ENCODE measurements around the gene CYP2F1. TPM values are rescaled to one million over a fixed set of nuclear protein-coding genes. Genes with fewer than 3 reads are reported as not detected.

CYP2F1 gene
- total and polyA plus RNA-seq, 9 of the 15 experiments (the other 6 are each of a cell fraction or from before 2014, with no cell fraction given) = 0.03 to 0.77 (median 0.18) TPM; not detected in 1

GRCh38 chr19:41083516-41083915, 30.7 kb upstream of the CYP2F1 start:
- Histone ChIP-seq H3K4me1 (replicated peaks in 1 of 2; ENCODE audit: control insufficient read depth in 2 of 2, insufficient read depth in 2 of 2, low read length in 2 of 2) (no peaks in the 10 kb centered on the region), H3K4me2 (ENCODE audit: insufficient read depth, low read length) (no peak overlapping the region), H3K9ac (ENCODE audit: insufficient read depth in 1 of 2, low read depth in 2 of 2, low read length in 2 of 2) (no peak overlapping the region), H3K9me1 (ENCODE audit: control insufficient read depth, insufficient read depth, low read length) (no peaks in the 10 kb centered on the region), H3K27ac (ENCODE audit: extremely low read depth, low read depth, low read length) (no peak overlapping the region), H2AFZ (ENCODE audit: low read depth, low read length) (no peak overlapping the region), H3K27me3 (ENCODE audit: control insufficient read depth in 2 of 2, insufficient read depth in 2 of 2, low read length in 2 of 2) (peaks cover 0 to 31% of the 10 kb centered on the region in 2 experiments; a peak in 2 of 5 replicates), H4K20me1 (replicated peaks; ENCODE audit: control insufficient read depth, insufficient read depth, low read length) (no peaks in the 10 kb centered on the region), H3K4me3 (no peak overlapping the region), H3K79me2 (ENCODE audit: control insufficient read depth, insufficient read depth, low read length) (no peaks in the 10 kb centered on the region), H3K36me3 (ENCODE audit: control insufficient read depth, insufficient read depth, low read length) (no peaks in the 10 kb centered on the region), H3K9me3 (replicated peaks; ENCODE audit: control insufficient read depth, insufficient read depth, low read depth, low read length) (no peaks in the 10 kb centered on the region)
- CTCF ChIA-PET (ENCODE audit: low intra/inter-chr PET ratio) = no interaction called here
- no peak for ATAC-seq
- no peak for DNase-seq (ENCODE audit: extremely low read depth in 1 of 4, low spot score in 3 of 4)
- TF ChIP-seq ZNF436 (CRISPR knock-in tag; IDR thresholded peaks at IDR 0.05) (no peak), KAT8 (IDR thresholded peaks at IDR 0.05; ENCODE audit: low read depth) (no peak), HCFC1 (IDR thresholded peaks at IDR 0.05; ENCODE audit: low read depth, low read length) (no peak), ZBTB43 (CRISPR knock-in tag; IDR thresholded peaks at IDR 0.05) (no peak)
- BruUV-seq (replicated peaks) = no TSS peak
- FAIRE-seq = no peak
- intact Hi-C loops (cut with micrococcal nuclease) = no loop called here
- POLR2A ChIA-PET = interaction anchor here (0.6 to 1.3 kb wide), 2 partner anchors 12 to 21 kb away, joined by 3 to 5 read pairs; no protein-coding TSS in a partner anchor
- 3% methylated on average over 2 of the region's 2 CpGs for WGBS (ENCODE audit: insufficient coverage, low coverage, missing lambda C conversion rate)
- in situ Hi-C loops (cut with MboI) = no loop called here
